Glutamatergic neuron (in vitro differentiated cells): Measurements from ENCODE around the gene GCA. TPM values are rescaled to one million over a fixed set of nuclear protein-coding genes. Genes with fewer than 3 reads are reported as not detected.

Experiments
- DNase-seq: peaks from one replicate; pipeline ENCODE4 v3.0.0; 2022
- H3K27ac Mint-ChIP-seq: one replicate; pipeline ENCODE4 v1.8.0; 2020; ENCODE audit warnings: mild to moderate bottlenecking, mixed read lengths, inconsistent platforms; ENCODE audit not compliant: unreplicated experiment
- H3K27me3 Mint-ChIP-seq: one replicate; pipeline ENCODE4 v1.8.0; 2020; ENCODE audit warnings: mild to moderate bottlenecking, moderate library complexity, mixed read lengths, inconsistent platforms; ENCODE audit not compliant: unreplicated experiment
- H3K36me3 Mint-ChIP-seq: one replicate; pipeline ENCODE4 v1.8.0; 2020; ENCODE audit warnings: mild to moderate bottlenecking, mixed read lengths, inconsistent platforms; ENCODE audit not compliant: unreplicated experiment
- H3K4me1 Mint-ChIP-seq: one replicate; pipeline ENCODE4 v1.8.0; 2020; ENCODE audit warnings: mild to moderate bottlenecking, low read depth, mixed read lengths, inconsistent platforms; ENCODE audit not compliant: unreplicated experiment
- H3K4me3 Mint-ChIP-seq: one replicate; pipeline ENCODE4 v1.8.0; 2020; ENCODE audit warnings: mild to moderate bottlenecking, mixed read lengths, inconsistent platforms; ENCODE audit not compliant: unreplicated experiment
- H3K9me3 Mint-ChIP-seq: one replicate; pipeline ENCODE4 v1.8.0; 2020; ENCODE audit warnings: mild to moderate bottlenecking, moderate library complexity, mixed read lengths, inconsistent platforms; ENCODE audit not compliant: unreplicated experiment
- CTCF ChIP-seq: fragments of 200-600 bp; sonication (generic); IDR thresholded peaks from one replicate; pipeline ENCODE4 v1.5.0; 2021; ENCODE audit not compliant: partially characterized antibody, unreplicated experiment
- total RNA-seq: library from RNA; stranded (reverse); fragmentation: NEBNext Ultra II Directional; extraction: Animal tissue kit (Norgen Biotek cat#: 25700); gene quantifications from one replicate; pipeline ENCODE4 v1.2.1, GENCODE V29; 2021; ENCODE audit not compliant: unreplicated experiment

Gene GCA
- total RNA-seq, 1 donor from 2014 or later: 19.7 TPM

DNA sequence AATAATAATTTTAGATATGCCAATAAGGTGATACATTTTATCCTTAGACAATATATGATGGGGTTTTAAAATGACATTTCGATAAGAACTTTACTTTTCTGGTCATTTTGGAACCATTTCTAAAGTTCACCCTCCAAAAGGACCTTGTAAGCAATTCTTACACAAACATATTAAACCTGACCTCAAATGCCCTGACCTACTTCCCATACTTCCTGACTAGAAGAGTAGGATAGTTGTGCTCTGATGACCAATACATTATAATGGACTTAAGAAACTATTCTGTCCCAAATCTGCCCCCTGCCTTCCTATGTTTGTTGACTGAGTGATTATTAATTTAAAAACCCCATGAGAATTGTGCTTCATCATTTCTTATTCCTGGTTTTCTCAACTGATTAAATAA lies 24.6 kb downstream of the GCA start:
- H3K4me1 Mint-ChIP-seq: no peaks in the 10 kb centered on the region

DNA sequence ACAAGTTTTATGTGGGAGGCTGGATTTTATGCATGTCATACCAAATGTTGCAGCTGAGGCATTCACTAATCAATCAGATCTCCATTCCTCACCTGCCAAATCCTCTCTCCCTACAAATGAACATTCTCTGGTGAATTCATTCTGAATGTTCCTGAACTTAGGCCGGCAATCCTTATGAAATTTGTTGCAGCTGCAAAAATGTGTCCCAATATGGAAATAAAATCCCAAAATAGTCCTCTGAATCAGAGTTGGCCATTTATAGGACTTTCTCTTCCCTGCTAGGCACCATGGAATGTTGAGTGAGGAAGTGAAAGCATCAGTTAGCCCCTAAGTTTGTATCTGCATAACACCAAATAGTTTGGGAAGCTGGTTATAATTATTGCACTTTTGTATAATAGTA lies 25.6 kb downstream of the GCA start:
- TF ChIP-seq CTCF: no peak
- no peak overlapping the region for H3K4me3 Mint-ChIP-seq
- no peaks in the 10 kb centered on the region for H3K36me3 Mint-ChIP-seq
- no peaks in the 10 kb centered on the region for H3K4me1 Mint-ChIP-seq
- DNase-seq: no peak
- no peak overlapping the region for H3K27ac Mint-ChIP-seq
- H3K27me3 Mint-ChIP-seq: no peaks in the 10 kb centered on the region
- no peaks in the 10 kb centered on the region for H3K9me3 Mint-ChIP-seq

More for the DNA sequence above, 24.6 kb downstream of the GCA start:
- Mint-ChIP-seq H3K9me3 (no peaks in the 10 kb centered on the region), H3K27me3 (no peaks in the 10 kb centered on the region), H3K36me3 (no peaks in the 10 kb centered on the region), H3K27ac (no peak overlapping the region), H3K4me3 (no peak overlapping the region)
- no peak for TF ChIP-seq CTCF
- no peak for DNase-seq

DNA sequence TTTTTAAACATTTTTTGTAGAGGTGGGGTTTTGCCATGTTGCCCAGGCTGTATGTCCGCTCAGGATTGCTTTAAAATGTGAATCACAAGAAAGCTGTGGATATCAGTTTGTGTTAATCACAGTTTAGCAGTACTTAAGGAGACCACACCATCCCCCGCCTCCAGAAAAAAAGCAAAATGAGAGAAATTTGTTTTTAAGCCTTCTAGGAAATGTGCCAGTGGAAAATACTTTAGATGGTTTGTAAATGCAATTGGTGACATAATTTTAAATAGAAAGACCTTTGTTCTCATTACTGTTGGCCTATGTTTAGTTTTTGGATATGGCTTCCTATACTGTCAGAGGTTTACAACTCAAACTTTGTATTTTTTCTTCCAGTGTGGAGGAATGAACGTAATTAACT lies 27.0 kb downstream of the GCA start:
- Mint-ChIP-seq H3K4me1 (no peaks in the 10 kb centered on the region), H3K27ac (no peak overlapping the region), H3K4me3 (no peak overlapping the region), H3K36me3 (no peaks in the 10 kb centered on the region), H3K9me3 (no peaks in the 10 kb centered on the region), H3K27me3 (no peaks in the 10 kb centered on the region)
- DNase-seq: no peak
- TF ChIP-seq CTCF: no peak

DNA sequence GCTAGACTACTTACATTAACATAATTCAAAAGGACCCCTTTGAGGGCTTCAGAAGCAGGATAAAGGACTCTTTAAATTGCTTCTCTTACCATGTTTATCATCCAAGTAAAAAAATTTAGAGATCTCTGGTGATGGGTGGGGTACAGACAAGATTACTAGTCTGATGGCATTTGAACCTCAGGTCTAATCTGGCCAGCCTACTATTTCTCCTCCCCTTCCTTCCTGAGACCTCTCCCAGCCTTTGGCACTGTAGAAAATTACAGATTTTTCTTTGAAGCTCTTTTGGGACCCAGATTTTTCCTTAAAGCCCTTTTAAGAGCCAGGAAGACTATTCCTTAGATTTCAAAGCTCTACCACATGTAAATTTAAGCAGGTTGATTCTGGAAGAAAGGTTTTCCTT lies 28.9 kb downstream of the GCA start:
- no peaks in the 10 kb centered on the region for H3K27me3 Mint-ChIP-seq
- H3K9me3 Mint-ChIP-seq: no peaks in the 10 kb centered on the region
- H3K27ac Mint-ChIP-seq: no peak overlapping the region
- no peak overlapping the region for H3K4me3 Mint-ChIP-seq
- no peaks in the 10 kb centered on the region for H3K36me3 Mint-ChIP-seq
- DNase-seq: no peak
- TF ChIP-seq CTCF: no peak
- no peaks in the 10 kb centered on the region for H3K4me1 Mint-ChIP-seq

GRCh38 chr2:162379719-162380580 lies 36.0 kb downstream of the GCA start:
- no peaks in the 10 kb centered on the region for H3K36me3 Mint-ChIP-seq
- H3K27me3 Mint-ChIP-seq: no peaks in the 10 kb centered on the region
- no peak overlapping the region for H3K4me3 Mint-ChIP-seq
- peaks cover 2% of the 10 kb centered on the region for H3K4me1 Mint-ChIP-seq
- TF ChIP-seq CTCF: no peak
- DNase-seq: no peak
- no peaks in the 10 kb centered on the region for H3K9me3 Mint-ChIP-seq
- H3K27ac Mint-ChIP-seq: no peak overlapping the region
